Measurements from ENCODE around the gene IFRD2. TPM values are rescaled to one million over a fixed set of nuclear protein-coding genes. Genes with fewer than 3 reads are reported as not detected.
"Not testable (repeated sequence)": the region's sequence is repeated elsewhere in the genome, so short reads cannot be mapped to it uniquely, and the experiment has no call there.

Gene IFRD2
- polyA plus RNA-seq, 3 donors = 54.3 to 114 (median 77.3) TPM

DNA sequence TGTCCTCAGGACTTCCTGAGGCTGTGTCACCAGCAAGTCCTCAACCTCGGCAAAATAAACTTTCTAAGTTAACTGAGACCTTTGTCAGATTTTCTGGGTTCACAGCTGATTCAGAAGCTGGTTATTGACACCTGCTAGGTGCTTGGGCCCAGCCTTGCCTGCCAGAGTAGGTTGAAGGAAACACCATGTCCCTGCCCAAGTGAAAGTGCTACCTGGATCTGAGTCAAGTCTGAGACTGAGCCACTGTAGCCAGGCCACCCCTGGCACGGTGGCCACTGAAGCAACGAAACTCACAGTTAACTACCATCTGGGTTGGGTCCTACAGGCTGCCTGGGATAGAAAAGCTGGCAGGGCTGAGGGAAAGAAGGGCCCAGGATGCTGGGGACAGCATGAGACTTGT is 22.1 kb upstream of the IFRD2 start:
- no peak overlapping the region for H3K27ac ChIP-seq (ENCODE audit: low read depth, low read length)
- WGBS, 3 donors = 66 to 84% (median 83%) methylated on average over 3 of the region's 3 CpGs

DNA sequence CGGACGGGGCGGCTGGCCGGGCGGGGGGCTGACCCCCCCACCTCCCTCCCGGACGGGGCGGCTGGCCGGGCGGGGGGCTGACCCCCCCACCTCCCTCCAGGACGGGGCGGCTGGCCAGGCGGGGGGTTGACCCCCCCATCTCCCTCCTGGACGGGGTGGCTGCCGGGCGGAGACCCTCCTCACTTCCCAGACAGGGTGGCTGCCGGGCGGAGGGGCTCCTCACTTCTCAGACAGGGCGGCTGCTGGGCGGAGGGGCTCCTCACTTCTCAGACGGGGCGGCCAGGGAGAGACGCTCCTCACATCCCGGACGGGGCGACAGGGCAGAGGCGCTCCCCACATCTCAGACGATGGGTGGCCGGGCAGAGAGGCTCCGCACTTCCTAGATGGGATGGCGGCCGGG is 19.8 kb upstream of the IFRD2 start:
- H3K27ac ChIP-seq (ENCODE audit: low read depth, low read length) = not testable (repeated sequence)
- WGBS, 3 donors = 90 to 97% (median 92%) methylated on average over 12 to 31 of the region's 32 CpGs

DNA sequence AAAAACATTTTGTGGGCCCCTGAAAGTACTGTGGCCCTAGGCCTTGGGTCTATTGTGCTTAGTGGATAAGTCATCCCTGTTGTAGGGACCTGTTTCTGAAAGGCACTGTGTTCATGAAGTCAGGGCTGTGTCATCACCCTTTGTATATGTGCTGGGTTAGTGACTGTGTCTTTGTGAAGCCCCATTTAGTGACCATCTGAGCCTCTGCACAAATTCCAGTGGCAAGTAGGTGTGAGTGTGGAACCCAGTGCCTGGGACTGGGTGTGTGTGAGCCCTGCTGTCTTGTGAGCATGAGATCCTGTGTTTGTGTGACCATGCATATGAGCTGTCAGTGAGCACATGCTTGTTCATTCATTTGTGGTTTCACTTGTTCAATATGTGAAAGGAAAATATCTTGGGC is 12.4 kb upstream of the IFRD2 start:
- no peak overlapping the region for H3K27ac ChIP-seq (ENCODE audit: low read depth, low read length)

DNA sequence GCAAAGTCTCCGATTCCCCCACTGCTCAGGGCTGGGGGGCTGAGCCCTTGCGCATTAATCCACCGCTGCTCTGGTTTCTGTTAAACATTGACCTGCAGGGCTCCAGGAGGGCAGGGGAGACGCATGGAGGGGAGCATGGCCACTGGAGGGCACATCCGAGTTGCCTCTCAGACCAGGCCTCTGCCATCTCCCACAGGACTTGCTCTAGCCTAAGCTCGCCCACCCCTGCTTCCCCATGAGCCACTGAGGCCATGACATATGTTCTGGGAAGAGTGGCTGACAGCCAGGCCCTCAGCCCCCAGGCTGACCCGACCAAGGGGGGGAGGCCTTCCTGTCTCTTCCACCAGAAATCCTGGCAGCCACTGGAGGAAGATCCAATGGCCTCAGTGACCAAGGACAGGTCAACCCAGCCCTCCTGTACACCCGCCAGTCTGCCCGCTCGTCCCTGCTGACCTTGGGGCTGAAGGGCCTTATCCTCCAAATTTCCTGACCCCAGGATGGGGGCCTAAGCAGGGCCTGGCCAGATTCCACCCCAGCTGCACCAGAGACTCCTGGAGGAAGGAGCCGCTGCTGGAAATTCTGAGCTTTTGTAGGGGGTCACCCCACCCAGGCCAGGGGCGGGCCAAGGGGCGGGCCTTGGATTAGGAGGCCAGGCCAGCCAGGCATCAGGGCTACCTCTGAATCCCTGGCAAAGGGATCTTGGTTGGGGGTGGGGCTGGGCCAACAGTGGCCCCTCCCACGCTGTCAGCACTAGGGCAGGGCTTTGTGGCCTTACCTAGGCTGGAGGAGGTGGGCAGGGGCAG is 11.0 kb upstream of the IFRD2 start, which contains the start of gene HYAL1:
HYAL1 (minus strand) TSS at position 562 of the 803 bp plus-strand sequence. CDS start 618 bp downstream, outside the sequence.
- H3K27ac ChIP-seq (ENCODE audit: low read depth, low read length) = no peak within 1 kb of the TSS
- WGBS, 3 donors = 51 to 55% (median 54%) methylated on average over 14 of the region's 14 CpGs

DNA sequence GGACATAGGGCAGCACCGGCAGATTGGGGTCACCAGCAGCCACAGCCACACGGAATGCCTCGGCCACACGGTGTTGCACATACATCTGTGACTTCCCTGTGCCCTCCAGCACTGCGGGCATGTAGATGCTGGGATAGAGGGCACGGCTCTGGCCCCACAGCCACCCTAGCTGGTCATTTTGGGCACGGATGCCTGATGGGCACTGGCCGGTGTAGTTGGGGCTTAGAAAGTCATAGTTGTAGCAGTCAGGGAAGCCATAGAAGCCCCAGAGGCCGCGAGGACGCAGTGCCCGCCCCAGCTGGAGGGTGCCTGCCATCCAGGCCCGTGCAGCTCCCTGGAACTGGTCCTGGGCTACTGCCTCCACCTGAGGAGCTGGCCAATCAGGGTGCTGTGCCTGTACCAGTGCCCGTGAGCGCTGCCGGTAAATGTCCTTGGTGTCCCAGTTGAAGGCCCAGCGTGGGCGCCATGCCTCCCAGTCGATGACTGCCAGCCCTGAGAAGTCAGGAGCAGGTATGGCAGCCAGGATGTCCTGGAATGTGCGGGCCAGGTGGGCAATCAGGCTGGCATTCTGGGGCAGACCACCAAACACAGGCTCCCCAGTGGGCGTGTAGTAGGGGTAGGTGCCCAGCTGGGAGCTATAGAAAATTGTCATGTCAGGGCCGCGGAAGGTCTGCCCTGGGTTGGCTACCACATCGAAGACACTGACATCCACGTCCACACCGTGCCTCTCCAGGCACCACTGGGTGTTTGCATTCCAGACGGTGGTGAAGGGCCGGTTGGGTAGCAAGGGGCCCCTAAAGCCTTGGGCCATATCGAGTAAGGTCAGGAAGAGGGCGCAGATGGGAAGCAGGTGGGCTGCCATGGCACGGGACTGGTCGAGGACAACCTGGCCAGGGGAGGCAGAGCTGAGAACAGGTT is 10.1 kb upstream of the IFRD2 start:
- 82 to 88% (median 85%) methylated on average over 32 of the region's 32 CpGs for WGBS, 3 donors
- no peak overlapping the region for H3K27ac ChIP-seq (ENCODE audit: low read depth, low read length)

DNA sequence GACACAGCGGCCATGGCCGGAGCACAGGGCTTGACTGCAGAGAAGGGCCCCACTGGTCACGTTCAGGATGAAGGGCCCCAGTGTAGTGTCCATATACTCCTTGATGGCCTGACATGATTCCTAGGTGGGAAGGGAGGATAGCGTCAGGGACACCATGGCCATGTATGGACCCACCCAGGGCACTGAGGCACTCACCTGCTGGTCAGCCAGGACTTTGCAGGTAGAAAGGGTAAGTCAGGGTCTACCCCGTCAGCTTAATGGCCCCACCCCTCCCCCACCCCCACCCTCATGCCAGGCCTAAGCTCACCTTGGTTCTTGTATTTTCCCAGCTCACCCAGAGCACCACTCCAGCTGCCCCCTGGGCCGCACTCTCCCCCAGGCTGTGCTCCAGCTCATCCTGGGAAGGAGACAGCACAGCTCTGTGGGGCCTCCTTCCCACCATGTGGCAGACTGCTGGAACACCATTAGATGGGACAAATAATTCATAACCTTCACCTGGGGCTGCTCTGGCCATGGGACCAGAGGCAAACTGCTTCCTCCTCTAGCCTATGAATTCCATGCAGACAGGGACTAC is 8.5 kb upstream of the IFRD2 start:
- WGBS, 3 donors = 85 to 98% (median 88%) methylated on average over 6 of the region's 6 CpGs
- H3K27ac ChIP-seq (ENCODE audit: low read depth, low read length) = peak overlapping the region; percentile 40

DNA sequence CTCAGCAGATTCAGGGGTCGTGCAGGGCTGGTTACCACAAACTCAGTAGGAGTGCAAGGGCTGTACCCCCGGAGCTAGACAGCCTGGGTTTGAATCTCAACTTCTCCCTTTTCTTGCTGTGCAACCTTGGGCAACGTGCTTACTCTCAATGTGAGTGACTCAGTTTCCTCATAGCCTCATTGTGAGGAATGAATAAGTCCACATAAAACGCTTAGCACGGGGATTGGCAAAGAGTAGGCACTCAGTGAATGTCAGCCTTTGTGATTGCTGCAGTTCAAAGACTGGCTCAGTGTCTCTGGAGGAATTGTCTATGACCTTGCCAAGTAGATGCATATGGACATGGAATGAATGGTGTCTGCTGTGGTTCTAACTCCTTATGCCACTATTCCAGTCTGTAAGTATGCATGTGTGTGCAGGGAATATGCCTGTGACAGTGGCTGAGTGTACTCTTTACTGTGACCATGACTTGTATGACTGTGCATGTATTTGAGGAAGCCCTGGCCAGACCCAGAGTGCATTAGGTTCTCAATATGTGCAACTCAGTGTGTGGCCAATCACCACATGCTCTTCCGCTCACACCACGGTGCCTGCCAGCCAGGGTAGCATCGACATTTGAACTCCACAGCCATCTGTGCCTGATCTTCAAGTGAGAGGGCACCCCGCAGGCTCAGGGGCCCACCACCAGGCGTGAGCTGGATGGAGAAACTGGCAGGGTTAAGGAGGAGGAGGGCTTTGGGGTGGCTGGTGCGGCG is 7.9 kb upstream of the IFRD2 start:
- WGBS, 3 donors = 39 to 52% (median 40%) methylated on average over 12 of the region's 12 CpGs
- H3K27ac ChIP-seq (ENCODE audit: low read depth, low read length) = peak overlapping the region; percentile 40

DNA sequence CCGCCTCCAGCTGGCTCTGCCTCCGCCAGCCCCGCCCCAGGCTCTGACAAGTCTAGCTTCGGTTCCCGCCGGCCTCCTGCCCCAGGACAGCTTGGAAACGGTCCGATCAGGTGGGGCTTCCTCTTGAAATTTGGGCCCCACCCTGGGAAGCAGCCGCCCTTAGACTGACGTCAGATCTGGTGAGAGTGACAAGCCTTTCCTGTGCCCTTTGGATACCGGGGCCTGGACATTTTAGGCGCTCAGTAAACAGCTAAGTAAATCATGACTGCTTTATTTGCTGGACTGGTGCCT is 7.4 kb upstream of the IFRD2 start:
- WGBS, 3 donors = 0 to 2% (median 1%) methylated on average over 12 of the region's 12 CpGs
- H3K27ac ChIP-seq (ENCODE audit: low read depth, low read length) = peak overlapping the region; percentile 29

DNA sequence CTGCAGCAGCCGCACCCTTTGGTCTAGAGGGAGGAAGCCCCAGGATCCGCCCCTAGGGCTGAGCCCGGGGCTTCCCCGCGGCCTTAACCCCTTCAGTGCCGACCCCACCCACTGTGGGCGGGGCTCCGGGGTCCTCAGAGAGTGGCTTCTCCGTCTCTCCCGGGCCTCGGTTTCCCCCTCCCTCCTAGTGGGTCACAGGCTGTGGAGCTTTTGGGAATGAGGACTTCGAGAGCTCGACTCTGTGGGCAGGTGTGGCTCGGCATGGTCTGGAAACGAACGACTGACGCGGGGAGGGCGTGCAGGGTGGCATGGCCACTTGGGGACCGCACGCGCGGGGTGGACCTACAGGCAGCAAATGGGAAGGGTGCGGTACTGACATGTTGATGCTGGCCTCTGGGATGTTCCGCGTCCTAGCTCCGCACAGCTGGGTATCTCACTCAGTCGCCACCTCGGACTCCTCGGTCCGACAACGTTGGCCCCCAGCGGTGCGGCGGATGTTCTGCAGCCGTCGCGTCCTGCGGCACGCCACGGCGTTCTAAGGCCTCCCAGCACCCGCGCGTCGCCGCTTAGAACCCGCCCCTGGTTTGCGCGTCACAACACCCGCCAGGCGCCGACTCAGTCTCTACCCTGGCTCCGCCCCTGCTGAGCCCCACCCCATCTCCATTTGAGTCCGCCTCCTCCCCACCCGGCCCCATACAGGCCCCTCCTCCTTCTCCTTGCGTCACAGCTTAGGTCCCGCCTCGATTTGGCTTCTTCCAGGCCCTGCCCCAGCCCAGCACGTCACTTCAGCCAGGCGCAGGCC is 6.8 kb upstream of the IFRD2 start, which contains the start of the genes HYAL3 and NAA80:
HYAL3 (minus strand) TSS at position 570 of the 802 bp plus-strand sequence. CDS start 3,803 bp downstream, outside the sequence.
NAA80 (minus strand) TSS at position 570 of the 802 bp plus-strand sequence. CDS start 1,942 bp downstream, outside the sequence.
- peak within 1 kb of the TSS; percentile 29 for H3K27ac ChIP-seq (ENCODE audit: low read depth, low read length)
- WGBS, 3 donors = 0 to 1% (median 0%) methylated on average over 55 to 61 of the region's 61 CpGs

DNA sequence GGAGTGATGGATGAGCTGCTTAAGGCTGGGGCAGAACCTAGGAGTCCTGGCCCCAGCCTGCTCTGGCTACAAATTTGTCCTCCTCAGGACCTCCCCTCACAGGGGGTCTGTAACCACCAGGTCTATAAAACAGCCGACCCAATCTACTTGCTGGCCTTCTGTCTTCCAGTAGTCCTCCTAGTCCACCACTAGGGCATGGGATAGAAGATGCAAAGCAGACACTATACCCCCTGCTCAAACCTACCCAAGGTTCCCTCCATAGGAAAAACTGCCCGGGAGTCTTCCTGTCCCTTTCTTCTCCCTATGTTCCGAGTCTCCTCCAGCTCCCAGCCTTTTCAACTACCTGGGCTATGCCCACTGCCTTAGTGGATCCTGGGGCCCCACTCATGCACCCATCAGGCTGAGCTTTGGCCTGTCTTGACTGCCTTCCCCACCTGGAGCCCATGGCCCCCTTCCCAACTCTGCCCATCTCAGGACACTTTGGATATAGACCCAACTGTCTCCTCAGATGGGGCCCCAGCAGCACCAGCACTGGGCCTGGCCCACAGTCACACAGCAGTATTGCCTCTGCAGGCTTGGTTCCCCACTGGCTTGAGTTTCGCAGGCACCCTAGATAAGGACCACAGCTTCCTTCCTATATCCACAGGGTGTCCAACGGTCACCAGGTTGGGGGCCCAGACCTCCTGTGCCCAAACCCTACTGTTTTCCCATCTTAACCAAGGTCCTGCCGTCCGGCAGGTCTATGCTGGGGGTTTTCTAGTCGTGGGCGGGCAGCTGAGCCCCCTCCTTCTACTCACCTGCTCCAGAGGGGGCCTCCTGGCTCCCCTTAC is 5.9 kb upstream of the IFRD2 start:
- no peak overlapping the region for H3K27ac ChIP-seq (ENCODE audit: low read depth, low read length)
- WGBS, 3 donors = 33 to 56% (median 33%) methylated on average over 9 of the region's 9 CpGs

DNA sequence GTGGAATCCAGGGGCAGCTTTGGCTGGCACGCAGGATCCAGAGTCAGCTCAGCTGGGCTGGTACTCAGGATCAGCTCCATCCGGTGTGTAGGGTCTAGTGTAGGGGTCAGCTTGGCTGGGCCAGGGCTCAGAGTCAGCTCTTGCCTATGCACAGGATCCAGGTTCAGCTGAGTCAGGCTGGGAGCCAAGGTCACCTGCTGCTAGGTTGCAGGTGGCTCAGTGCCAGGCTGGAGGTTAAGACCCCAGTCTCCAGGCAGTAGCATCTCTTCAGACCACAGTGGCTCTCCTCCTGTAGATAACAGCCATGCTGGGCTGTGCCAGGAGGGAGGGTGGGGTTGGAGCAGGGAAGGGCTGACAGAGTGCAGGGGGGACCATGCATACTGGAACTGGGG is 5.2 kb upstream of the IFRD2 start:
- H3K27ac ChIP-seq (ENCODE audit: low read depth, low read length) = no peak overlapping the region
- 72 to 100% (median 89%) methylated on average over 2 of the region's 2 CpGs for whole genome bisulfite sequencing, 3 donors

DNA sequence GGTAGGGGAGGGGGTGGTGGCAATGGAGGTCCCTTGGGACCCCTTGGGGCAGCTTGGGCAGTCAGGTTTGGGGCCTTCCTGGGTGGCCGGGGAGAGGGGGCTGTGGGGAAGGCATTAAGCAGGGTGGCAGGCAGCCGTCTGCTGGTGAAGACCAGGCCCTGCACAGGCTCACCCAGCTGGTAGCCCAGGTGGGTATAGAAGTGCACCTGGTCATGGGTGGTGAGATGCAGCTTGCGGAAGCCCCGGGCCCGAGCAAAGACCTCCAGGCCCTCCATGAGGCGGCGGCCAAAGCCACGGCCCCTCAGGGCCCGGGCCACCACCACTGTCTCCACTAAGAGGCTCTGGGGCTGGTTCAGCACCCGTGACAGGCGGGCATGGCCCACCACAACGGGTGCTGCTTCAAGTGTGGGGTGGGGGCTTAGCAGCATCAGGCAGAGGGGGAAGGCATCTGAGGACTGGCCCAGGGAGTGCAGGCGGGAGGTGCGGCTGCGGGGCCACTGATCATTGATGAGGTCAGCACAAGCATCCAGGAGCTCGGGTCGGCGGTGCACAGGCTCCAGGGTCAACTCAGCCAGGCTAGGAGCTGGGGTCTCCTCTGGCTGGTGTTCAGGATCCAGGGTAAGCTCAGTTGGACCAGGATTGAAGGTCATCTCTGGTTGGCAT is 4.6 kb upstream of the IFRD2 start:
- no peak overlapping the region for H3K27ac ChIP-seq (ENCODE audit: low read depth, low read length)
- 91 to 93% (median 92%) methylated on average over 18 of the region's 18 CpGs for WGBS, 3 donors

DNA sequence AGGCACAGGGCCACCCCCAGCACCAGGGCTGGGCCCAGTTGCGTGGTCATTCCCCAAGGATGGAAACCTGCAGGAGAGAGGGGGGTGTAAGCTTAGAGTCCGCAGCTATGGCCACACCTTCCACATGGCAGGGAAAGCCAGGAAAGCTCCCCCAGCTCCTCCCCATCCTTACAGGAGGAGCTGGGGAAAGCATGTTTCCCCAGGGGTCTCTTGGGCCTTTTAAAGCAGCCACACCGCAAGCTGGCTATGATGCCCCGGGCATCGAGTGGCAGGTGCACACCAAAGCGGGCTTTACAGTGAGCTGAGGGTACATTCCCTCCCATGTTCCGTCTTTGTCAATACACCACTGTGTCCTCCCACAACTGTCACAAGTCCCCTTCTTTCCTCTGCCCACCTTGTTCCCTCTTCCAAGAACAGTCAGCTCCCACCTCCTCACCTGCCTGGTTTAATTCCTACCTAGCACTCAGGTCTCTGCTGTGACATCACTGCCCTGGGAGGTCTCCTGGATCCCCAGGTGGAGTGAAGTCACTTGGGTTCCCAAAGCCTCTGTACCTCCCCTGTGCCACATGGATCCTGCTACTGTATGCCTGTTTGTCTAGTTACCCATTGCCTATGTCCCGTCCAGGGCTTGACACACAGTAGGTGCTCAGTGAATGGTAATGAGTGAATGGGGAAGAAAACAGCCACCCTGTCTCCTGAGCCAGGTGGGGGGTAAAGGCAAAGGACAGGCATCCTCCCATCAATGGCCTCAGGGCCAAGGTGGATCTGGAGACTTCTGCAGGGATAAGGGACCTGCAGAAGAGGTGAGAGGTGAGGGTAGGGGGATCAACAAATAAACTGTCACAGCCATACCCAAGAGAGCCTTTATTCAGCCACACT is 3.6 kb upstream of the IFRD2 start:
- H3K27ac ChIP-seq (ENCODE audit: low read depth, low read length) = no peak overlapping the region
- 77 to 88% (median 83%) methylated on average over 8 of the region's 8 CpGs for WGBS, 3 donors

DNA sequence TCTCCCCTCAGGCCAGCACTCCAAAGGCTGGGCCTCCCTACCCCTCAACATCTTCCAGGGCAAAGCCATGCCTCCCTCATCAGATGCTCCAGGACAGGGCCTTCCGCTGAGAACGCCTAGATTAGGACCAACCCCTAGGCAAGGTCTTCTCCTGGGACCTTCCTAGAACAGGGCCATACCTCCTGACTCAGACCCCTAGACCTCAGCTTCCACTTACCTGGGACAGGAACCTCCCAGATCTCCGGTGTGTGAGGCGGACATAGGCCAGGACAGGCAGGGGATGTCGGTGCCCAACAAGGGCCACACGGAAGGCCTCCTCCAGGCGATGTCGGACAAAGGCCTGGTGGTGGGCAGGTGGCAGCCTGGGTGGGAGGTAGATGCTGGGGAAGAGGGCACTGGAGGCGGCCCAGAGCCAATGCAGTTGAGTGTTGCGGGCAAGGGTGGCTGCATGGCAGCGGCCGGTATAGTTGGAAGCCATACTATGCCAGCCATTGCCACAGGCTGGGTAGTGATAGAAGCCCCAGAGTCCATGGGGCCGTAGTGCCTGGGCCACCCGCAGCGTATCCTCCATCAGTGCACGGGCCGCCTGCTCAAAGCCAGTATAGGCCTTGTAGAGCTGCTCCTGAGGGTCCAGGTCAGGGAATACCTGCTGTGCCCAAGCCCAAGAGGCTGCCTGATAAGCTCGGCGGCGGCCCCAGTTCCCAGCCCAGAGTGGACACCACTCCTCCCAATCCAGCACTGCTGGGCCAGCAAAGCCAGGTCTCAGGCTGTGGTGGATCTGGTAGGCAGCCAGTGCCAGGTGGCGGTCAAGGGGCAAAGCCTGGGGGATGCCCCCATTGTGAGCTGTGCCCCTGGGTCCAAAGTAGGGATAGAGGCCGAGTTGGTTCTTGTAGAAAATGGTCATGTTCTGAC is 2.5 kb upstream of the IFRD2 start:
- no peak overlapping the region for H3K27ac ChIP-seq (ENCODE audit: low read depth, low read length)
- 92 to 93% (median 92%) methylated on average over 22 of the region's 22 CpGs for WGBS, 3 donors
